OCI-LY1 (cell line): ENCODE results near the gene GMPR.

Experiments
- H2AFZ ChIP-seq: fragments of 200-600 bp; sonication (generic), shearing (Covaris generic); 2 replicates; pipeline ENCODE4 v1.6.0; 2014; ENCODE audit warnings: antibody characterized with exemption, mild to moderate bottlenecking, low read length
- H3F3A ChIP-seq: fragments of 200-600 bp; sonication (generic), shearing (Covaris generic); 2 replicates; pipeline ENCODE4 v1.6.0; 2014; ENCODE audit warnings: mild to moderate bottlenecking, antibody characterized with exemption, low read length, moderate library complexity; ENCODE audit not compliant: insufficient read depth
- H3K27ac ChIP-seq: fragments of 200-600 bp; sonication (generic); 2 replicates; pipeline ENCODE4 v1.5.1; 2014; ENCODE audit warnings: low read length, mixed run types, mild to moderate bottlenecking, low read depth; ENCODE audit not compliant: poor library complexity, severe bottlenecking
- H3K27me3 ChIP-seq: fragments of 200-600 bp; sonication (generic); 2 replicates; pipeline ENCODE4 v1.6.0; 2014; ENCODE audit warnings: antibody characterized with exemption, mild to moderate bottlenecking, low read length, moderate library complexity; ENCODE audit not compliant: insufficient read depth
- H3K36me3 ChIP-seq: fragments of 200-600 bp; sonication (generic); 2 replicates; pipeline ENCODE4 v1.6.1; 2014; ENCODE audit warnings: mild to moderate bottlenecking, antibody characterized with exemption, low read length, moderate library complexity, mixed read lengths; ENCODE audit not compliant: insufficient read depth
- H3K4me1 ChIP-seq: fragments of 200-600 bp; sonication (generic); 2 replicates; pipeline ENCODE4 v1.5.1; 2014; ENCODE audit warnings: mild to moderate bottlenecking, low read length, moderate library complexity; ENCODE audit not compliant: insufficient read depth, severe bottlenecking
- H3K4me2 ChIP-seq: fragments of 200-600 bp; sonication (generic), shearing (Covaris generic); 2 replicates; pipeline ENCODE4 v1.6.1; 2014; ENCODE audit warnings: low read length
- H3K4me3 ChIP-seq: fragments of 200-600 bp; sonication (generic); 2 replicates; pipeline ENCODE4 v1.5.1; 2014; ENCODE audit warnings: low read length, low read depth, mild to moderate bottlenecking, mixed read lengths; ENCODE audit not compliant: poor library complexity, severe bottlenecking
- H3K79me2 ChIP-seq: fragments of 200-600 bp; shearing (Covaris generic); 2 replicates; pipeline ENCODE4 v1.6.1; 2016; ENCODE audit warnings: mixed run types, low read length, mixed read lengths; ENCODE audit not compliant: insufficient read depth
- H3K9ac ChIP-seq: fragments of 200-600 bp; sonication (generic), shearing (Covaris generic); 2 replicates; pipeline ENCODE4 v1.6.1; 2014; ENCODE audit warnings: mild to moderate bottlenecking, low read length, mixed read lengths
- H3K9me2 ChIP-seq: fragments of 200-600 bp; sonication (generic), shearing (Covaris generic); 2 replicates; pipeline ENCODE4 v1.6.1; 2014; ENCODE audit warnings: low read depth, mild to moderate bottlenecking, low read length, mixed read lengths
- H3K9me3 ChIP-seq: fragments of 200-600 bp; shearing (Covaris generic); 2 replicates; pipeline ENCODE4 v1.6.1; 2014; ENCODE audit warnings: low read length, mixed read lengths
- H4K20me1 ChIP-seq: fragments of 200-600 bp; sonication (generic), shearing (Covaris generic); 2 replicates; pipeline ENCODE4 v1.6.0; 2016; ENCODE audit warnings: mild to moderate bottlenecking, low read length; ENCODE audit not compliant: insufficient read depth
- CTCF ChIP-seq: fragments of 200-600 bp; sonication (generic), shearing (Covaris generic); IDR thresholded peaks from 2 replicates; pipeline ENCODE4 v1.5.1; 2017; ENCODE audit warnings: mild to moderate bottlenecking, antibody characterized with exemption, low read length, moderate library complexity, mixed read lengths
- EZH2 ChIP-seq: fragments of 200-600 bp; sonication (generic), shearing (Covaris generic); IDR thresholded peaks from 2 replicates; pipeline ENCODE4 v1.8.0; 2017; ENCODE audit warnings: borderline replicate concordance, mixed run types, mild to moderate bottlenecking, antibody characterized with exemption, low read length, moderate library complexity, mixed read lengths

Gene GMPR

DNA sequence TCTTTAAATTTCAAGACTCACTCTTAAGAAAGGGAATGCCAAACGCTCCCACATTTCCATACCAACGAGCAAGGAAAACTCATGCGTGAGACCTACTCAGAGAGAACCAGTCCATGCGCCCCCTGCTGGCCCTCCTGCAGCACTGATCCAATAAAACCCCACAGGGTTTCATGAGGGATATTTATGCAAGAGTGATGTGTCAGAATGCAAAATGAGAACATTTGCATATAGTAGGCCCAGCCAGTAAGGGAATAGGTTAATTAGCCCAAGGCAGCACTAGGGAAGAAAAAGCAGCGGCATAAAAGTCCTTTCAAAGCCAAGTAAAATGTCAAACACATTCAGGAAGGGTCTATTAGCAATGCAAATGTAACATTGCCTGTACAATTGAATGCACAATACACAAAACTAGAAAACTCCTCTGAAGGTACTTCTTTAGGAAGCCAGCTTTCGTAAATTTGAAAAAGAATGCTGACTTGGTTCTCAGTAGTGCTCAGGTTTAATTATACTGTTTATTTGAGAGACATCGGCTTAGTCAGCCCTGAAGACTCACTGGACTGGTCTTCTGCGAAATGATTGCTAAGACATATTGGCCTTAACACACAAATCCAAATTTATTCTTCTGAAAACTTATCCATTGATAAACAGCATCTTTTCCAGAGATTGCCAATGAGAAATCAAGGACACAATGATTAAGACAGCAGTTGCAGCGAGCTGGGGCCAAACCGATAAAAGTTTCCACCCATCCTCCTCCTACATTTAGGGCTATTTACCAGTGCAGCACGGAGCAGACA, 93.2 kb downstream of the GMPR start:
- Histone ChIP-seq H3K27me3 (no peaks in the 10 kb centered on the region), H4K20me1 (no peaks in the 10 kb centered on the region), H2AFZ (no peak overlapping the region), H3K79me2 (no peaks in the 10 kb centered on the region), H3K9ac (no peak overlapping the region), H3K4me2 (peak overlapping the region; percentile 10; the same call in 1 of the 2 replicates), H3F3A (no peaks in the 10 kb centered on the region), H3K4me1 (peaks cover 7% of the 10 kb centered on the region), H3K4me3 (no peak overlapping the region), H3K9me3 (no peaks in the 10 kb centered on the region), H3K27ac (no peak overlapping the region), H3K9me2 (no peaks in the 10 kb centered on the region), H3K36me3 (no peaks in the 10 kb centered on the region)
- TF ChIP-seq EZH2, result no peak
- peak; percentile 96 for TF ChIP-seq CTCF

DNA sequence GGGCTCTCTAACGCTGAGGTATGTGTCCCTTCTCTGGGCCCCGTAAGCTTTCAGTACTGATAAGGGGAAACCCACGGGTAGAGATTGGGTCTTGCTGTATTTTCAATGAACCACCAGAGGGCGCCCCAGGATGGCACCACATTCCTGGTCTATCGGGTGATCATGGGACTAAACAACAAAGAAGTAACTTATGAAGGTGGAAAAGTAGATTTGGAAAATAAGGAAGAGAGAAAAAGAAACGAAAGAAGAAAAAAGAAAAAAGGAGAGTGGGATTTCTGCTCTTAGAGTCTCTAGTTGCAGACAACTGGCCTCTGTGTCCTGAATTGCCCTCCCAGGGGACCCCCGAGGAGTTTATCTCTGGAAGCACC, 93.8 kb downstream of the GMPR start:
- H2AFZ ChIP-seq, result no peak overlapping the region
- no peak overlapping the region for H3K4me3 ChIP-seq
- H3K4me1 ChIP-seq, result peaks cover 7% of the 10 kb centered on the region
- no peaks in the 10 kb centered on the region for H3K9me2 ChIP-seq
- H3F3A ChIP-seq, result no peaks in the 10 kb centered on the region
- H3K27ac ChIP-seq, result no peak overlapping the region
- H3K9me3 ChIP-seq, result no peaks in the 10 kb centered on the region
- H3K79me2 ChIP-seq, result no peaks in the 10 kb centered on the region
- no peaks in the 10 kb centered on the region for H4K20me1 ChIP-seq
- TF ChIP-seq EZH2 (no peak), CTCF (peak; percentile 93)
- peak overlapping the region; percentile 10; the same call in 1 of the 2 replicates for H3K4me2 ChIP-seq
- H3K9ac ChIP-seq, result no peak overlapping the region
- no peaks in the 10 kb centered on the region for H3K36me3 ChIP-seq
- no peaks in the 10 kb centered on the region for H3K27me3 ChIP-seq

DNA sequence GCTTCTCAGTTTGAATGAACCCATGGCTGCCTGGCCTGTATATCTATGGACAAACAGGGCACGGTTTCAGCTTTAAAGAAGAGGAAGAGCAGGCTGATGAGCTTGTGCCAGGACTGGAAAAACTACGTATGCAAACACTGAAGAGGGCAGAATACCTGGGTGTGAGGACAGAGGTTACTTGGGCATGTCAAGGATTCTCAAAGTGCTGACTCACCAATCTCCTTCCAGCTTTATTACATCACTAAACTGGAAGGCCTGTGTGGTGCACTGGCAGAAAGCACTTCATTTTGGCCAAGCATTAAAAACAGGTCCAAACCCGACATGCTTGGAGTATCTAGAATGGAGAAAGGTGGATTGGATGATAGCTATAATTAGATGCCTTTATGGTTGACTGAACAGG, 95.2 kb downstream of the GMPR start:
- Histone ChIP-seq H3K9ac (no peak overlapping the region), H3K9me2 (no peaks in the 10 kb centered on the region), H2AFZ (no peak overlapping the region), H3K27ac (no peak overlapping the region), H3K79me2 (no peaks in the 10 kb centered on the region), H3K4me3 (no peak overlapping the region), H3K36me3 (no peaks in the 10 kb centered on the region), H3K4me2 (no peak overlapping the region), H3K4me1 (peaks cover 7% of the 10 kb centered on the region), H3K9me3 (no peaks in the 10 kb centered on the region), H3K27me3 (no peaks in the 10 kb centered on the region), H3F3A (no peaks in the 10 kb centered on the region), H4K20me1 (no peaks in the 10 kb centered on the region)
- TF ChIP-seq CTCF (no peak), EZH2 (no peak)
